K562 (cell line): Measurements from ENCODE around the gene PPM1F. TPM values are rescaled to one million over a fixed set of nuclear protein-coding genes. Genes with fewer than 3 reads are reported as not detected.

Experiments
- CHD4 ChIP-seq: fragments of 200-600 bp; sonication (generic); IDR thresholded peaks from 3 replicates; pipeline ENCODE4 v1.6.1; 2012; ENCODE audit warnings: low read depth, mild to moderate bottlenecking, mixed read lengths, low read length, inconsistent platforms; ENCODE audit not compliant: insufficient read depth, insufficient replicate concordance, poor library complexity, severe bottlenecking
- ESRRA ChIP-seq: fragments of 450-650 bp; IDR thresholded peaks from 2 replicates; pipeline ENCODE4 v1.6.1; 2014; ENCODE audit warnings: low read depth, mild to moderate bottlenecking, moderate library complexity, borderline replicate concordance
- MYNN ChIP-seq, 2 experiments: sonication (generic); formaldehyde crosslinking in 1 of 2; IDR thresholded peaks; 2 replicates each; pipeline versions ENCODE4 v1.5.0 to v1.6.1; 2016 to 2020; ENCODE audit warnings: antibody characterized with exemption in 1 of 2, missing genetic modification reagents in 1 of 2
- PML ChIP-seq: IDR thresholded peaks from 2 replicates; pipeline ENCODE4 v1.6.1; 2012; ENCODE audit warnings: low read length, inconsistent platforms
- SAP30 ChIP-seq: fragments of 200-600 bp; sonication (generic); IDR thresholded peaks from 2 replicates; pipeline ENCODE4 v1.6.1; 2012; ENCODE audit warnings: borderline replicate concordance, low read depth, mild to moderate bottlenecking, moderate library complexity, low read length, control low read depth, inconsistent platforms; ENCODE audit not compliant: insufficient read depth, poor library complexity, severe bottlenecking
- polyA plus RNA-seq, 8 experiments: library from polyadenylated mRNA; depleted of rRNA in 4 of 8; stranded (reverse) in 5 of 8; unstranded in 3 of 8; fragments of >200 nt; fragmentation: Nextera tagmentation in 2 of 8; fragmentation: Illumina TruSeq in 1 of 8; extraction: Ambion mirVana in 2 of 8; extraction: Trizol in 1 of 8; gene quantifications; 2 replicates each; pipeline versions ENCODE4 v1.2.1 to v1.2.3, GENCODE V29; 2011 to 2014; ENCODE audit warnings: inconsistent platforms in 1 of 8, missing spikeins in 1 of 8
- total RNA-seq, 7 experiments: library from RNA; depleted of rRNA in 6 of 7; stranded (reverse); fragments of >200 nt in 6 of 7; fragmentation: Illumina TruSeq in 2 of 7; extraction: Trizol in 2 of 7; gene quantifications; 2 replicates each; pipeline versions ENCODE4 v1.2.1 to v1.2.3, GENCODE V29; 2011 to 2021; ENCODE audit warnings: low replicate concordance in 1 of 7
- TF ChIP-seq, protein P1 (sequence below), 2 experiments: fragments of 450-650 bp; formaldehyde crosslinking in 1 of 2; IDR thresholded peaks; 2 replicates each; pipeline versions ENCODE4 v1.4.0 to v1.6.1; 2014 to 2020; ENCODE audit warnings: mild to moderate bottlenecking in 2 of 2, borderline replicate concordance in 1 of 2, low read depth in 1 of 2
- TF ChIP-seq, protein P2 (sequence below): sonication (generic); formaldehyde crosslinking; IDR thresholded peaks from 2 replicates; pipeline ENCODE4 v1.8.1; 2023; ENCODE audit warnings: mild to moderate bottlenecking, missing genetic modification reagents
- TF ChIP-seq, protein P3 (sequence below): IDR thresholded peaks from 2 replicates; pipeline ENCODE4 v1.6.1; 2014; ENCODE audit warnings: antibody characterized with exemption
- TF ChIP-seq, protein P4 (sequence below): fragments of 450-650 bp; formaldehyde crosslinking; IDR thresholded peaks from 2 replicates; pipeline ENCODE4 v1.4.0; 2022; ENCODE audit warnings: missing genetic modification characterization

Gene PPM1F
- total and polyA plus RNA-seq, 9 of the 15 experiments (the other 6 are each of a cell fraction or from before 2014, with no cell fraction given), result 2.1 to 159 (median 64.0) TPM

DNA sequence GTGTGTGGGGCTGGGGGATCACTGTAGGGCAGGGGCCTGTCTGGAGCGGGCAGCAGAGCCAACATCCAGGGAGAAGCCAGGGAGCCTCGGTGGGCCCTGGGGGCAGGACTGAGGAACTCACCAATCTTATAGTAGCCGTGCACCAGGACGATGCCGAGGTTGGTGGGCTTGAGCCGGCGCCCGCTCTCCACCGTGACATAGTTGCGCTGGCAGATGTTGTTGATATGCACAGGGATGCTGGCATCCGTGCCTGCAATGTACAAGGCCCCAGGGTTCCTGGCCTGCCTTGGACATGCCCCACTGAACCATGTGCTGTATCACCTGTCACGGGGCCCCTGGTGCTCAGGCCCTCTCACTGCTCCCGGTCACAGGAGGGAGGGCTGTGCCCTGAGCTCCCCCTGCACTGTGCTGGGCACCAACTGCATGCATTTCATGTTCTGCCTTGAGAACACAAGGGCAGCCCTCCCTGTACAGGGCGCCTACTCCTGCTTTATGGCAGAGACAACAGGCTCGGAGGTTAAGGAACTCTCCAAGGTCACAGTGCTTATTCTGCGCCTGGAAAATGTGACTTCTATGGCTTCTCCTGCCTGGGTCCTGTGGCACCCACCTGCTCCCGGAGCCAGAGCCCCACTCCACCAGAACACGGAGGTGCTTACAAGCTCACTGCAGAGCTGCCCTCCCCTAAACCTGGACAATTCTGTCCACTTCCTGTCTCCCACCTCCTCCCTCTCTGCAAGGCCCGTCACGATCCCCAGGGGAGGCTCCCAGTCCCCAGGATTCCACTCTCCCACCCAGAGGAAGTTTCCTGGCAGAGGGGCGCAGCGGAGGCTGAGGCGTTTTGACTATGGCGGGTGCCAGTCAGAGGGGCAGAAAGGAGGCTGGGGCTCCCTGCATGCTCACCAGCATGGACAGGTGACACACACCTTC, 7.8 kb upstream of the PPM1F start (continued):
- TF ChIP-seq CHD4 (no peak), MYNN (IDR thresholded peaks at IDR 0.05) (peak; percentile 88; the same call in 1 of the 2 replicates), MYNN (CRISPR knock-in tag; IDR thresholded peaks at IDR 0.05) (peak; percentile 5; the same call in 1 of the 2 replicates), SAP30 (peak; percentile 56), ESRRA (peak; percentile 25; the same call in 1 of the 2 replicates), PML (peak; percentile 16)
- TF ChIP-seq, protein P1, sequence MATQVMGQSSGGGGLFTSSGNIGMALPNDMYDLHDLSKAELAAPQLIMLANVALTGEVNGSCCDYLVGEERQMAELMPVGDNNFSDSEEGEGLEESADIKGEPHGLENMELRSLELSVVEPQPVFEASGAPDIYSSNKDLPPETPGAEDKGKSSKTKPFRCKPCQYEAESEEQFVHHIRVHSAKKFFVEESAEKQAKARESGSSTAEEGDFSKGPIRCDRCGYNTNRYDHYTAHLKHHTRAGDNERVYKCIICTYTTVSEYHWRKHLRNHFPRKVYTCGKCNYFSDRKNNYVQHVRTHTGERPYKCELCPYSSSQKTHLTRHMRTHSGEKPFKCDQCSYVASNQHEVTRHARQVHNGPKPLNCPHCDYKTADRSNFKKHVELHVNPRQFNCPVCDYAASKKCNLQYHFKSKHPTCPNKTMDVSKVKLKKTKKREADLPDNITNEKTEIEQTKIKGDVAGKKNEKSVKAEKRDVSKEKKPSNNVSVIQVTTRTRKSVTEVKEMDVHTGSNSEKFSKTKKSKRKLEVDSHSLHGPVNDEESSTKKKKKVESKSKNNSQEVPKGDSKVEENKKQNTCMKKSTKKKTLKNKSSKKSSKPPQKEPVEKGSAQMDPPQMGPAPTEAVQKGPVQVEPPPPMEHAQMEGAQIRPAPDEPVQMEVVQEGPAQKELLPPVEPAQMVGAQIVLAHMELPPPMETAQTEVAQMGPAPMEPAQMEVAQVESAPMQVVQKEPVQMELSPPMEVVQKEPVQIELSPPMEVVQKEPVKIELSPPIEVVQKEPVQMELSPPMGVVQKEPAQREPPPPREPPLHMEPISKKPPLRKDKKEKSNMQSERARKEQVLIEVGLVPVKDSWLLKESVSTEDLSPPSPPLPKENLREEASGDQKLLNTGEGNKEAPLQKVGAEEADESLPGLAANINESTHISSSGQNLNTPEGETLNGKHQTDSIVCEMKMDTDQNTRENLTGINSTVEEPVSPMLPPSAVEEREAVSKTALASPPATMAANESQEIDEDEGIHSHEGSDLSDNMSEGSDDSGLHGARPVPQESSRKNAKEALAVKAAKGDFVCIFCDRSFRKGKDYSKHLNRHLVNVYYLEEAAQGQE (IDR thresholded peaks at IDR 0.05; ENCODE audit: borderline replicate concordance), result no peak
- TF ChIP-seq, protein P1 (CRISPR knock-in tag; IDR thresholded peaks at IDR 0.05; ENCODE audit: low read depth), result peak; percentile 38; the same call in 1 of the 2 replicates
- TF ChIP-seq, protein P2, sequence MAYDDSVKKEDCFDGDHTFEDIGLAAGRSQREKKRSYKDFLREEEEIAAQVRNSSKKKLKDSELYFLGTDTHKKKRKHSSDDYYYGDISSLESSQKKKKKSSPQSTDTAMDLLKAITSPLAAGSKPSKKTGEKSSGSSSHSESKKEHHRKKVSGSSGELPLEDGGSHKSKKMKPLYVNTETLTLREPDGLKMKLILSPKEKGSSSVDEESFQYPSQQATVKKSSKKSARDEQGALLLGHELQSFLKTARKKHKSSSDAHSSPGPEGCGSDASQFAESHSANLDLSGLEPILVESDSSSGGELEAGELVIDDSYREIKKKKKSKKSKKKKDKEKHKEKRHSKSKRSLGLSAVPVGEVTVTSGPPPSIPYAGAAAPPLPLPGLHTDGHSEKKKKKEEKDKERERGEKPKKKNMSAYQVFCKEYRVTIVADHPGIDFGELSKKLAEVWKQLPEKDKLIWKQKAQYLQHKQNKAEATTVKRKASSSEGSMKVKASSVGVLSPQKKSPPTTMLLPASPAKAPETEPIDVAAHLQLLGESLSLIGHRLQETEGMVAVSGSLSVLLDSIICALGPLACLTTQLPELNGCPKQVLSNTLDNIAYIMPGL (CRISPR knock-in tag), result peak; percentile 42
- TF ChIP-seq, protein P3, sequence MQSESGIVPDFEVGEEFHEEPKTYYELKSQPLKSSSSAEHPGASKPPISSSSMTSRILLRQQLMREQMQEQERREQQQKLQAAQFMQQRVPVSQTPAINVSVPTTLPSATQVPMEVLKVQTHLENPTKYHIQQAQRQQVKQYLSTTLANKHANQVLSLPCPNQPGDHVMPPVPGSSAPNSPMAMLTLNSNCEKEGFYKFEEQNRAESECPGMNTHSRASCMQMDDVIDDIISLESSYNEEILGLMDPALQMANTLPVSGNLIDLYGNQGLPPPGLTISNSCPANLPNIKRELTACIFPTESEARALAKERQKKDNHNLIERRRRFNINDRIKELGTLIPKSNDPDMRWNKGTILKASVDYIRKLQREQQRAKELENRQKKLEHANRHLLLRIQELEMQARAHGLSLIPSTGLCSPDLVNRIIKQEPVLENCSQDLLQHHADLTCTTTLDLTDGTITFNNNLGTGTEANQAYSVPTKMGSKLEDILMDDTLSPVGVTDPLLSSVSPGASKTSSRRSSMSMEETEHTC, result peak; percentile 54; the same call in 1 of the 2 replicates
- TF ChIP-seq, protein P4, sequence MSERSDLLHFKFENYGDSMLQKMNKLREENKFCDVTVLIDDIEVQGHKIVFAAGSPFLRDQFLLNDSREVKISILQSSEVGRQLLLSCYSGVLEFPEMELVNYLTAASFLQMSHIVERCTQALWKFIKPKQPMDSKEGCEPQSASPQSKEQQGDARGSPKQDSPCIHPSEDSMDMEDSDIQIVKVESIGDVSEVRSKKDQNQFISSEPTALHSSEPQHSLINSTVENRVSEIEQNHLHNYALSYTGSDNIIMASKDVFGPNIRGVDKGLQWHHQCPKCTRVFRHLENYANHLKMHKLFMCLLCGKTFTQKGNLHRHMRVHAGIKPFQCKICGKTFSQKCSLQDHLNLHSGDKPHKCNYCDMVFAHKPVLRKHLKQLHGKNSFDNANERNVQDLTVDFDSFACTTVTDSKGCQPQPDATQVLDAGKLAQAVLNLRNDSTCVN (CRISPR knock-in tag), result 0 out of 2 replicates have a peak, but pooled peaks have one; percentile 14
